Smooth muscle cell of the umbilical artery (primary cell): ENCODE data around the gene MTX3. TPM values are rescaled to one million over a fixed set of nuclear protein-coding genes. Genes with fewer than 3 reads are reported as not detected.

ENCODE experiments used
- total RNA-seq: library from RNA; depleted of rRNA; stranded (reverse); fragments of >200 nt; gene quantifications from 2 replicates; pipeline ENCODE4 v1.2.3, GENCODE V29; 2014

The MTX3 gene, protein sequence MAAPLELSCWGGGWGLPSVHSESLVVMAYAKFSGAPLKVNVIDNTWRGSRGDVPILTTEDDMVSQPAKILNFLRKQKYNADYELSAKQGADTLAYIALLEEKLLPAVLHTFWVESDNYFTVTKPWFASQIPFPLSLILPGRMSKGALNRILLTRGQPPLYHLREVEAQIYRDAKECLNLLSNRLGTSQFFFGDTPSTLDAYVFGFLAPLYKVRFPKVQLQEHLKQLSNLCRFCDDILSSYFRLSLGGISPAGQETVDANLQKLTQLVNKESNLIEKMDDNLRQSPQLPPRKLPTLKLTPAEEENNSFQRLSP
- total RNA-seq, result 15.5 and 19.3 TPM in 2 replicates

DNA sequence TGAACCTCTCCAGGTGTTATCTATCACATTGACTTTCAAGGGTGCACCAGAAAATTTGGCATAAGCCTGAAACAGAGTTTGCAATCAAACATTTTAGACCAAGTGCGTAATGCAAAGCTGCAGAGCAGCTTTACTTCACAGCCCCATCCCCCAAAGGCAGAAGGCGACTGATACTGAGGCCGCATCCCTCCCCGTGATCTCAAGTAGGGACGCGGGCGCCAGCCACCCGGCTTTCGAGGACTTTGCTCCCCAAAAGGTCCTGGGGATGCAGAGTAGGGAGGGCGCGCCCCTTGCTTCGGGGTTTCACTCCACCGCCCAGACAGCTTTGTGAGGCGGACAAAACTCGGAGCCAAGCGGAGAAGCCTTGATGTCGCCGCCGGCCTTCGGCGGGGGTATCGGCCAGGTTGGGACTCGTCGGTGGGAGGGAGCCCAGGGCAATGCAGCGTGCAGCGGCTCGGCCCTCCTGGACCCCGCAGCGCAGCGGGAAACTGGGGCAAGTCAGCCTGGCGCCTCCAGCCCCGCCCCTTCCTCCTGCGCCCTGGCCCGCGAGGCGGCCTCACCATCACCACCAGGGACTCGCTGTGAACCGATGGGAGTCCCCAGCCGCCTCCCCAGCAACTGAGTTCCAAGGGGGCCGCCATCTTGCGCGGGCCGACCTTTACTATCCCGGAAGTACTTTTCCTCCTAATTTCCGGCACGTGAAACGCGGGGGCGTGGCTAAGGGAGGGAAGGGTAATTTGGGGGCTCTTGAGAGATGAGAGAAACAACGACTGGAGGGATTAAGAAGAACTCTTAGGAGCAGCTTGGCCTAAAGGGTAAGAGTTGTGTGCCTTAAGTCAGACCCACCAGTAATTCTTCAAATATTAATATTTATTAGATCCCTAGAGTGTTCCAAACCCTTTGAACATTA is at the start of gene MTX3:
MTX3 (minus strand) TSS at position 665 of the 910 bp plus-strand sequence; CDS start at position 641, 24 bp downstream.

DNA sequence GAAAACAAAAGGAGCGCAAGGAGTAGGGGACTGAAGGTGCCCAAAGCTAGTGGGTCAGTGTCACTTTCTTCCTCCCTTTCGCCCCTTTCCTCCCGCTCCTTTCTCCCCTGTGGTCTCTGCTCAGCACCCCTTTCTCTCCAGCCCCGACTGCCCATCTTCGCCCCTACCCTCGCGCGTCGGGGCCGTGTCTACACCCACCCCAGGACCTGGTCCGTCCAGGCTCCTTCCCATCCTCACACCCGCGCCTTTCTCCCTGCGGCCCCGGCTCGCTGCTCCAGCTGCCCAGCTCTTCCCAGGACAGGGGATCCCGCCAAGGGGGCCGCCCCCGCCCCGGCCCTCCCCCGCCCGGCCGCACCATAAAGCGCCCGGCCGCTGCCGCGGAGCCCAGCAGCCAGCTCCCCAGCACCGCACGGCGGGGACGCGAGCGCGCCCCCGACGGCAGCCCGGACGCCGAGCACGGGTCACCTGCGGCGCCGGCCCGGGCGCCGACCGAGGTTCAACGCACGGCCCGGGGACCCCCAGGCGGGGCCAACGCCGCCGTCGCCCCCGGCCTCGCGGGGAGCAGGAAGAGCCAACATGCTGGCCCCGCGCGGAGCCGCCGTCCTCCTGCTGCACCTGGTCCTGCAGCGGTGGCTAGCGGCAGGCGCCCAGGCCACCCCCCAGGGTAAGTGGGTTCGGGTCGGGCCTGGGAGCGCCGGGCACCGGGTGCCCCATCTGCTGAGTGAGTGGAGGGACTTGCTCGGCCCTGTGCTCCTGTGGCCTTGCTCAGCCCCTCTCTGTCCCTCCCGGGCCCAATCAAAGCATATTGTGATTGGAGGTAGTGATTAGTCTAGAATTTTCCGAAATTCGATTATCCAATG is 44.1 kb upstream of the MTX3 start, which contains the start of gene THBS4:
THBS4 (plus strand) TSS at position 387 of the 860 bp plus-strand sequence; CDS start at position 577, 190 bp downstream.

Other genes starting within 250 kb of the MTX3 start
- gene THBS4, start 44.1 kb upstream of the MTX3 start, total RNA-seq, result 0.28 and 0.30 TPM in 2 replicates